MM.1S (cell line): ENCODE data around the gene NRG3.

Experiments
- EZH2 ChIP-seq: fragments of 300-600 bp; sonication (generic); optimal IDR thresholded peaks from 2 replicates; pipeline ENCODE3; 2017; ENCODE audit warnings: low read depth, mild to moderate bottlenecking, antibody characterized with exemption, low read length, mixed read lengths
- EZH2phosphoT487 ChIP-seq: fragments of 300-600 bp; sonication (generic); IDR thresholded peaks from 2 replicates; pipeline ENCODE4 v1.6.1; 2018; ENCODE audit warnings: antibody characterized with exemption, low read length
- TF ChIP-seq, protein P1 (sequence below): fragments of 300-600 bp; sonication (generic); IDR thresholded peaks from 2 replicates; pipeline ENCODE4 v1.5.1; 2016; ENCODE audit warnings: antibody characterized with exemption, low read length, mixed read lengths

- TF ChIP-seq, protein P1, sequence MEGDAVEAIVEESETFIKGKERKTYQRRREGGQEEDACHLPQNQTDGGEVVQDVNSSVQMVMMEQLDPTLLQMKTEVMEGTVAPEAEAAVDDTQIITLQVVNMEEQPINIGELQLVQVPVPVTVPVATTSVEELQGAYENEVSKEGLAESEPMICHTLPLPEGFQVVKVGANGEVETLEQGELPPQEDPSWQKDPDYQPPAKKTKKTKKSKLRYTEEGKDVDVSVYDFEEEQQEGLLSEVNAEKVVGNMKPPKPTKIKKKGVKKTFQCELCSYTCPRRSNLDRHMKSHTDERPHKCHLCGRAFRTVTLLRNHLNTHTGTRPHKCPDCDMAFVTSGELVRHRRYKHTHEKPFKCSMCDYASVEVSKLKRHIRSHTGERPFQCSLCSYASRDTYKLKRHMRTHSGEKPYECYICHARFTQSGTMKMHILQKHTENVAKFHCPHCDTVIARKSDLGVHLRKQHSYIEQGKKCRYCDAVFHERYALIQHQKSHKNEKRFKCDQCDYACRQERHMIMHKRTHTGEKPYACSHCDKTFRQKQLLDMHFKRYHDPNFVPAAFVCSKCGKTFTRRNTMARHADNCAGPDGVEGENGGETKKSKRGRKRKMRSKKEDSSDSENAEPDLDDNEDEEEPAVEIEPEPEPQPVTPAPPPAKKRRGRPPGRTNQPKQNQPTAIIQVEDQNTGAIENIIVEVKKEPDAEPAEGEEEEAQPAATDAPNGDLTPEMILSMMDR = no peak
- TF ChIP-seq EZH2 (no peak), EZH2phosphoT487 (no peak)
Observed at GRCh38 chr10:81969136-81969535, 94.1 kb downstream of the NRG3 start.
